Type B pancreatic cell (in vitro differentiated cells): Measurements from ENCODE around the gene SRSF10. TPM values are rescaled to one million over a fixed set of nuclear protein-coding genes. Genes with fewer than 3 reads are reported as not detected.

Experiments
- DNase-seq: peaks from one replicate; pipeline ENCODE4 v3.0.0; 2021; ENCODE audit warnings: mixed read lengths; ENCODE audit not compliant: unreplicated experiment; ENCODE audit errors: extremely low spot score
- H3K27ac Mint-ChIP-seq: 2 replicates; pipeline ENCODE4 v1.8.0; 2021; ENCODE audit warnings: mild to moderate bottlenecking, mixed read lengths
- H3K27me3 Mint-ChIP-seq: 2 replicates; pipeline ENCODE4 v1.8.0; 2021; ENCODE audit warnings: mixed read lengths
- H3K36me3 Mint-ChIP-seq: 2 replicates; pipeline ENCODE4 v1.8.0; 2021; ENCODE audit warnings: mixed read lengths
- H3K4me1 Mint-ChIP-seq: one replicate; pipeline ENCODE4 v1.8.0; 2021; ENCODE audit warnings: mixed read lengths; ENCODE audit not compliant: unreplicated experiment
- H3K4me3 Mint-ChIP-seq: 2 replicates; pipeline ENCODE4 v1.8.0; 2021; ENCODE audit warnings: mild to moderate bottlenecking, mixed read lengths
- H3K9me3 Mint-ChIP-seq: 2 replicates; pipeline ENCODE4 v1.8.0; 2021; ENCODE audit warnings: mixed read lengths
- long read RNA-seq: library from polyadenylated mRNA; unstranded; transcript quantifications from one replicate; pipeline ENCODE4 v2.0.0, GENCODE V29; 2020
- total RNA-seq: library from RNA; stranded (reverse); gene quantifications from 2 replicates; pipeline ENCODE4 v1.2.1, GENCODE V29; 2021; ENCODE audit warnings: low replicate concordance
- TF ChIP-seq, protein P1 (sequence below): fragments of 200-600 bp; sonication (generic); conservative IDR thresholded peaks from 2 replicates; pipeline ENCODE4 v1.5.0; 2021; ENCODE audit warnings: antibody characterized with exemption, mild to moderate bottlenecking

The SRSF10 gene
- 113 and 177 TPM in 2 replicates for total RNA-seq
- long read RNA-seq, partial matches to known transcripts: 2 of 34 reads
- long read RNA-seq, other reads (novel, unspliced or antisense): 22 of 34 reads

DNA sequence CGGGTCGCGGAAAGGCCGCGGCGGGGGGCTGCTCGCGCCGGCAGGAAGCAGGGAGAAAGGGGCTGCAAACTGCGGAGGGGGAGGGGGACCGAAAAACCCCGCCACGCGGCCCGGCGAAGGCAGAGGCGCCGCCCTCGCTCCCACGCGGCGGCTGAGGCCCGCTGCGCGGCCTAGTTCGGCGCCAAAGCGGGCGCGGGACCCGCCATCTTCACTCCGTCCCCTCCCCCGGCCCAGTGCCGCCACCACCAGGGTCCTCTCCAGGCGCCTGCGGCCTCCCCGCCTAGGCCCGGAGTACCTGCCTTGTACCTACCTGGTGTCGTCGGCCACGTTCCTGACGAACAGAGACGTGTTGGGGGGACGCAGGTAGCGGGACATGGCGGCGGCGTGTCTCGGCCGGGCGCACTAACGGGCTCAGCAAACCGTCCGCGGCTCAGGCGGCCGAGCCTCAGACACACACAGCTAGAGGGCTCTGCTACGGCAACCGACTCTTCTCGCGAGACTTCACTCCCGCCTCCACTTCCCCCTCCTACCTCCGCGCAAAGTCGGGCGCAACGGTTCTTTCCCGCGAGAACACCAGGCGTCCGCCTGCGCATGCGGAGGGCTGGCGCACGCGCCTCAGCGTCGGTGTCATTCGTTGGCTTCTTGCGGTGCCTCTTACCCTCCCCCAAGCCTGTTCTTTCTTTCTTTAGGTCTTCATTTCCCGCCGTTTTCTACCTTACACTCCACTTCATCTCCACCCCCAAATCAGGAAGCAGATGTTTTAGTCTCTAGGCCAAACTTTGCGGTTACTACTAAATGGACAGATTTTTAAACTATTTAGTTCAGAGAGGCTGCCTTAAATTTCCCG is at the start of gene SRSF10:
SRSF10 (minus strand) TSS at position 447 of the 847 bp plus-strand sequence; CDS start at position 375, 72 bp downstream.
- H3K36me3 Mint-ChIP-seq: peaks cover 12% of the 10 kb centered on the region
- DNase-seq: peak; percentile 98
- peak within 1 kb of the TSS; percentile 98 for H3K4me3 Mint-ChIP-seq
- no peaks in the 10 kb centered on the region for H3K9me3 Mint-ChIP-seq
- H3K27ac Mint-ChIP-seq: peak within 1 kb of the TSS; percentile 95
- peaks cover 45% of the 10 kb centered on the region for H3K4me1 Mint-ChIP-seq
- peaks cover 3% of the 10 kb centered on the region for H3K27me3 Mint-ChIP-seq
- TF ChIP-seq, protein P1, sequence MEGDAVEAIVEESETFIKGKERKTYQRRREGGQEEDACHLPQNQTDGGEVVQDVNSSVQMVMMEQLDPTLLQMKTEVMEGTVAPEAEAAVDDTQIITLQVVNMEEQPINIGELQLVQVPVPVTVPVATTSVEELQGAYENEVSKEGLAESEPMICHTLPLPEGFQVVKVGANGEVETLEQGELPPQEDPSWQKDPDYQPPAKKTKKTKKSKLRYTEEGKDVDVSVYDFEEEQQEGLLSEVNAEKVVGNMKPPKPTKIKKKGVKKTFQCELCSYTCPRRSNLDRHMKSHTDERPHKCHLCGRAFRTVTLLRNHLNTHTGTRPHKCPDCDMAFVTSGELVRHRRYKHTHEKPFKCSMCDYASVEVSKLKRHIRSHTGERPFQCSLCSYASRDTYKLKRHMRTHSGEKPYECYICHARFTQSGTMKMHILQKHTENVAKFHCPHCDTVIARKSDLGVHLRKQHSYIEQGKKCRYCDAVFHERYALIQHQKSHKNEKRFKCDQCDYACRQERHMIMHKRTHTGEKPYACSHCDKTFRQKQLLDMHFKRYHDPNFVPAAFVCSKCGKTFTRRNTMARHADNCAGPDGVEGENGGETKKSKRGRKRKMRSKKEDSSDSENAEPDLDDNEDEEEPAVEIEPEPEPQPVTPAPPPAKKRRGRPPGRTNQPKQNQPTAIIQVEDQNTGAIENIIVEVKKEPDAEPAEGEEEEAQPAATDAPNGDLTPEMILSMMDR: peak; percentile 42

DNA sequence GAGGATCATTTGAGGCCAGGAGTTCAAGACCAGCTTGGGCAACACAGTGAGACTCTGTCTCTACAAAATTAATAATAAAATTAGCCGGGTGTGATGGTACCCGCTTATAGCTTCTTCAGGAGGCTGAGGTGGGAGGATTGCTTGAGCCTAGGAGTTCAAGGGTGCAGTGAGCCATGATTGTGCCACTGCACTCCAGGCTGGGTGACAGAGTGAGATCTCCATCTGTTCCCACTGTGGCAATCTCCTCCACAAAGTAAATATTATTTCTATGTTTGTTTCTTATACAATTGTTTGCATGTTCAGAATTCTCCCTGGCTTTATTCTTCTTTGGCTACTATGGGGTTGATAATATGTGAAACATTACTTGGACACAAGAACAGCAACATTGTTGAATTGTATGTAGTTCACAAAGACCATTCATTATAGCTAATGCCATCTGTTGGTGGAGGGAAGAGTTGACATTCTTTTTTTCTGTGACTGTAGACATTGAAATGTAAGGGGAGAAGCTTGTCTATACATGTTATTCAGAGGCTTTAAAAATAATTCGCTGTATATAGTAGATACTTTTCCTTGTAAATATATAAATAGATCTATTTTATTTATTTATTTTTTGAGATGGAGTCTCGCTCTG is 47.8 kb upstream of the SRSF10 start:
- no peak overlapping the region for H3K4me3 Mint-ChIP-seq
- H3K36me3 Mint-ChIP-seq: no peaks in the 10 kb centered on the region
- peaks cover 4% of the 10 kb centered on the region for H3K9me3 Mint-ChIP-seq
- H3K4me1 Mint-ChIP-seq: peaks cover 13% of the 10 kb centered on the region
- DNase-seq: no peak
- no peaks in the 10 kb centered on the region for H3K27me3 Mint-ChIP-seq
- TF ChIP-seq, protein P1: peak; percentile 57
- H3K27ac Mint-ChIP-seq: peak overlapping the region; percentile 1

DNA sequence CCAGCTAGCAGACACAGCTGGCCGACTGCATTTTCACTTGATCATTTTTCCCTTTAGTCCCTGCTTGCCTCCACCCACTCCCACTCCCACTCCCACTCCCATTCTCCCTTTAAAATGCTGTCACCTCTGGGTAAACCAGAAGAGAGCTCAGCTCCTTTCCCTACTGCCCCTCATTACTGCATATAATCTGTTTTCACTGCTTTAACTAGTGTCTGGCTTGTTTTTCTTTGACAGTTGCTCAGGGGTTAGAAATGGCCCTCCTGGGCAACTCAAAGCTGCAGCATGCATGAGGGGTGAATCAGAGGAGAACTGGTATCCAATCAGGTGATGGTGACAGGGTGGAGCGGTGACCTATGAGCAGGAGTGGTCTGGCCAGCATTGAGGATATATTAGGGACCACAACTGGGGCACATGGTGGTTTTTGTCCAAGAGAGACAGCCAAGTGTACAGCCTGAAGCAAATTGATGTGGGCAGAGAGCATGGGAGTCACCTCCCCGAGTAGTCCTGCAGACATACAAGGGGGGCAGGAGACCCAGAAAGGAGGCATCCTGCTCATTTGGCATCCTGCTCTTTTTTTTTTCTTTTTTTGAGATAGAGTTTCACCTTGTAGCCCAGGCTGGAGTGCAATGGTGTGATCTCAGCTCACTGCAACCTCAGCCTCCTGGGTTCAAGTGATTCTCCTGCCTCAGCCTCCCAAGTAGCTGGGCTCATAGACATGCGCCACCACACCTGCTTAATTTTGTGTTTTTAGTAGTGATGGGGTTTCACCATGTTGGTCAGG is 42.6 kb upstream of the SRSF10 start:
- no peaks in the 10 kb centered on the region for H3K9me3 Mint-ChIP-seq
- DNase-seq: no peak
- H3K4me3 Mint-ChIP-seq: peak overlapping the region; percentile 22
- no peaks in the 10 kb centered on the region for H3K27me3 Mint-ChIP-seq
- H3K27ac Mint-ChIP-seq: peak overlapping the region; percentile 52
- H3K4me1 Mint-ChIP-seq: peaks cover 37% of the 10 kb centered on the region
- TF ChIP-seq, protein P1: no peak
- H3K36me3 Mint-ChIP-seq: no peaks in the 10 kb centered on the region

DNA sequence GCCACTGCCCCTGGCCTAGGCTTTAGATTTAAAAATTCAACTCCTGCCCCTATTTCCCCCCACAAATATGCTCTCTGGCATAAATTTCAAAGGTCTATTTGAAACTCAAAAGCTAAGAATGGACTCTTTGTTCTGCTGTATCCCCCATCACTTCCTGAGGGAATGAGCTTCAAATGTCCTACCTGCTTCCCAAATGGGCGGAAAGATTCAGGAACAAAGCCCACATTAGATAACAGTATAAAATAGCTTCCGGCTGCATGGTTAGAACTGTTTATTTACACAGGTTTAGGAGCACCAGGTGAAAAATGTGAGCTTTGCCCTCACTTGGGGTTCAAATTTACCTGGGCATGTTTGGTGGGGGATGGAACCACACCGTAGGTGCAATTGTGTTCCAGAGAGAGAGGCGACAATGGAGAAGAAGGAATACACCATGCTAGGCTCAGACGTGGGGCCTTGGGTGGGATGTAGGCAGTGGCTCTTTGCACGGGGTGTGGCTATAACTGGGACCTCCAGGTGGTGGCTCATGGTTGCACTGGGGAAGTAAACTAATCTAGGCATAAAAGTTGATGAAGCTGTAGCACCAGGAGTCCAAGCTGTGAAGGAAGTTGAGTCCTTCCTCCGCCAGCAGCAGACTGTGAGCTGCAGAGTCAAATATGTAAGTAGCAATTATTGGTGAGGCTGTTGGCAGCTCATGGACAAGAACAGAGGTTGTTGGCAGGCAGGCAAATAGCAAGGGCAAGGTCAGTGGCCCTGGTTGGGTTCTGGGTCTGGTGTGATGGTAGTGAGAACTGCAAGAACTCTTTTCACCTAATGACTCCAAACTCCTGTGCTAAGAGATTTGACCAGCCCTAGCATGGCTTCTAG is 41.5 kb upstream of the SRSF10 start:
- Mint-ChIP-seq H3K9me3 (no peaks in the 10 kb centered on the region), H3K27me3 (no peaks in the 10 kb centered on the region), H3K27ac (peak overlapping the region; percentile 17), H3K4me1 (peaks cover 37% of the 10 kb centered on the region), H3K36me3 (no peaks in the 10 kb centered on the region), H3K4me3 (no peak overlapping the region)
- TF ChIP-seq, protein P1: no peak
- no peak for DNase-seq
